ENCODE measurements around the gene ABCA9.

The ABCA9 gene

DNA sequence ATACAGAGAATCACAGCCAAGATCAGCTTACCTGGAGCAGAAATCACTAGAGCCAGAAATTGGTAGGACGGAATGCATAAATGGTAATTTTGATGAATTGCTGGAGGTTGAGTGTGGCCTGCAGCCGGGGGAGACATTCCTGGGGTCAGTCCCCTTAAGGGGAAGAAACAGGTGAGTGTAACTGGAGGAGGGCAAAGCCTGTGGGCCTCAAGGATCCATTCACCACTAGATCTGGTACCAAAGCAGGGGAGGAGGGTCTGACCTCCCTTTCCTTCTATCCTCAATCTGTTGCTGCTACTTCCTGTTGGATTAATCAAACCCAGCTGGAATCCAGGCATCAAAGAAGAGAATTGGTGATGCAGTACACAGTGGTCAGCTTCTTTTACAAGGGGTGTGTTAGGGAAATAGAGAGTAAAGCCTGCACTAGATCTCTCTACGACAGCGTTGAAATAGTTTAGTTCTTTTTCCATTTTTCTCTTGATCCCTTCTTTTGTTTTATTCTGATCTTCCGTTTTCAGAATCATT lies 8.6 kb upstream of the ABCA9 start:
- DNase-seq (ENCODE audit: low read depth in 4 of 4, low spot score in 1 of 4): no peak

DNA sequence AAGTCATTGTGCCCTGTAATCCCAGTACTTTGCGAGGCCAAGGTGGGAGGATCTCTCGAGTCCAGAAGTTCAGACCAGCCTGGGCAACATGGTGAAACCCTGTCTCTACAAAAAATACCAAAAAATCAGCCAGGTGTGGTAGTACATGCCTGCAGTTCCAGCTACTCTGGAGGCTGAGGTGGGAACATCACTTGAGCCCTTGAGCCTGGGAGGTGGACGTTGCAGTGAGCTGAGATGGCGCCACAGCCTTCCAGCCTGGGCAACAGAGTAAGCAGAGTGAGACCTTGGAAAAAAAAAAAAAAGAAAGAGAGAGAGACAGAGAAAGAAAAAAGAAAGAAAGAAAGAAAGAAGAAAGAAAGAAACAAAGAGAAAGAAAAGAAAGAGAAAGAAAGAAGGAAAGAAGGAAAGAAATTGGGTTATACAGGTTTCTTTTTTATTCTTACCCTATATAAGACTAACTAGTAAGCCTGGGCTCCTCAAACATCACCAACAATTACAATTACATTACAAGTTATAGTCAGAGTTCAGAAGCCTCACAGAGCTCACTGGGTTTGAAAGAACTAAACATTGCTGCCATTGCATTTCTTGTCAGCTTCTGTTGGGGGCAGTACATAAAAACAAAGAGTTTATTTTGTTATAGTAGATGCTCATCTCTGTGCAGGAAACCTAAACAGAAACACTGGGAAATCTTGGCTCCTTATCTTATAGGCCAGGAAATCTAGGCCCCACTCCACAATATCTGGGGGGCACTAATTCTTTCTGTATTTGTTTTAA lies 6.7 kb upstream of the ABCA9 start:
- no peak for DNase-seq (ENCODE audit: low read depth in 4 of 4, low spot score in 1 of 4)

DNA sequence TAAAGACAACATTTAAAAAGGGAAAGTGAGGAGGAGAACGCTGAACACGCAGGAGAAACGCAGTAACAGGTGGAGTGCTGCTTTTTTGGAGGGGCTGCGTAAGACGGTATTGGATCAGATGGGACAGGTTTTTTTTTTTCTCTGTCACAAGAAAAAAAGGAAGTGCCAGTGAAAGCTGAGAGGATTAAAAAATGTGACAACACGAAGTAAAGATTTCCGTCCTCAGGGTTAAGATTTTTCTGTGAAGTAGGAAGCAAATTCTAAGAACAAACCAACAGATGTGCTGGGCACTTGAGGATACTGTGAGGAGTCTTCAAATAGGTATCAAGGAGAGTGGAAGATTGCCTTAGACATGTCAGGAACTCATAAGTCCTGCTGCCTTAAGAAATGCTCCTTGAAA lies 5.8 kb upstream of the ABCA9 start:
- no peak for DNase-seq (ENCODE audit: low read depth in 4 of 4, low spot score in 1 of 4)

DNA sequence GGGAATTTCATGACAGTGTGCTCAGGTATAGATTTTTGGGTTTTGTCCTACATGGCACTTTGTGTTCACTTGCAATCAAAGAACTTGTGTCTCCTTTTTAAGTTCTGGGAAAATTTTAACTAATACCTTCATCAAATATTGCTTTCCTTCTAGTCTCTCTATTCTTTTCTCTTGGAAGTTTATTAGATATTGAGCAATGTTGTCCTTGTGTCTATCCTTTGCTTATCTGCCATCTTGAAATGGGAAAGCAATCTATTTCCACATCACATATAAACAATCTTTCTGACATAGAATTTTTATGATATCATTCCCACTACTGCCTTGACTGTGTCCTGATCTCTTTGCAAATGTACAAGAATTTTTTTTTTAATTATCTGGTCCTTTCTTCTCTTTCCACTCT lies 4.4 kb upstream of the ABCA9 start:
- DNase-seq (ENCODE audit: low read depth in 4 of 4, low spot score in 1 of 4): no peak

DNA sequence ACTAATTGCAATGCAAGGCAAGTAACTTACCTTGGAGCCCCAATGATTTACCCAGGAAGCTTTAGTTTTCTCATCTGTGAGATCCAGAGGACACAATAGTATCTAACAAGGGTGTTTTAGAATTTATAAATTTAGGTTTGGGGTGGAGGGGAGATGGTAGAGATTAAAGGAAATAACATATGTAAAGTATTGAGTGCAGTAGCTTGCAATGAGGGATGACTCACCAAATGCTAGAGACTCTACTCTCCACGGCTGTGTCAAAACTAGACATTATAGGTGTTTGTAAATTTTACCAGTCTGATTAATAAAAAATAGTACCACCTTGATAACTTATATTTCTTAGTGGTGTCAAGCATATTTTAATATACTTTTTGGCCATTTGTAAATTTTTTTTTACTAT lies 3.7 kb upstream of the ABCA9 start:
- no peak for DNase-seq (ENCODE audit: low read depth in 4 of 4, low spot score in 1 of 4)

DNA sequence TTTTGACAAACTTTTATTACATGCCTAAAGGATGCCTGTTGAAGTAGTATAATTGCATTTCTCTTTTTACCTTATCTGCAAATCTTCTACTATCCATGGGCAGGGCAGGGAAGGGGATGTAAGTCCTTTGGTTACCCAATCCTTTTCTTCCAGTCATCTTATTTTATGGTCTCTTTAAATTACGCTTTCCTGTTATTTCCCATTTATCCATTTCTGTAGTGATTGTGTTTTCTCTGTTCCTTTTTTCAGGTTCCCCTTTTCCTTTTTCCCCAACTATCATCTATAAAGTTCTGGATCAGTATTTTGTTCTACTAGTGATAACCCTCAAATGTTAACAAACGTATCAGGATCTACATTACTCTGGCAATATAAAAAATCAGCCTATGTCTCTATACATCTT lies 3.3 kb upstream of the ABCA9 start:
- DNase-seq (ENCODE audit: low read depth in 4 of 4, low spot score in 1 of 4): no peak

DNA sequence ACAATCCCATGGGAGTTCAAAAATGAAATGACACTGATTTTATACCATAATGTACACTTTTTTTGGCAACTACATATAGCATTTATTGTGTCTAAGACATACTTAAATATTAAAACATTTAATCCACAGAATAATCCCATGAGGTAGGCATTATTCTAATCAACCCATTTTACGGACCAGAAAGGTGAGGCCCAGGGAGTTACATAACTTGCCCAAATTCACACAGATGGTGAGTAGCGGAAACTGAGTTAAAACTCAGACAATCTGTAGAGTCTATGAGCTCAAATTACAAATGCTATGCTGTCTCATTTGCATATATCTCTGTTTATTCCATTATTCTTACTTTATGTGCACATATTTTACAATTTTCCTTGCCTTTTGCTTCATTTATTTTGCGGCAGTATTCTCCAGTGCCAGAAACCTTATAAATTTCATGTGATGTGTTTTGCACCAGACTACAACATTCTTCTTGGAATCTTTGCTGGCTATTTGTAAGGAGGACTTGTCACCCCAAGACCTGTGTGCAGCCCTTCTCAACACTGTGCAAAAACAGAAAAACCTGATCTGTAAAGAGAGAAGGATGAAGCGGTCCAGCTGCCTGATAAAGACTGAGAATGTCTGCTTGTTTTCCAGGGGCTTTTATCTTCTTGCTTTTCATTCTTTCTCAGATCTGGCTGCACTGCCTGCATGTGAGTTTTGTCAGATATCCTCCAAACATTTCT lies 2.3 kb upstream of the ABCA9 start:
- DNase-seq (ENCODE audit: low read depth in 4 of 4, low spot score in 1 of 4): no peak

DNA sequence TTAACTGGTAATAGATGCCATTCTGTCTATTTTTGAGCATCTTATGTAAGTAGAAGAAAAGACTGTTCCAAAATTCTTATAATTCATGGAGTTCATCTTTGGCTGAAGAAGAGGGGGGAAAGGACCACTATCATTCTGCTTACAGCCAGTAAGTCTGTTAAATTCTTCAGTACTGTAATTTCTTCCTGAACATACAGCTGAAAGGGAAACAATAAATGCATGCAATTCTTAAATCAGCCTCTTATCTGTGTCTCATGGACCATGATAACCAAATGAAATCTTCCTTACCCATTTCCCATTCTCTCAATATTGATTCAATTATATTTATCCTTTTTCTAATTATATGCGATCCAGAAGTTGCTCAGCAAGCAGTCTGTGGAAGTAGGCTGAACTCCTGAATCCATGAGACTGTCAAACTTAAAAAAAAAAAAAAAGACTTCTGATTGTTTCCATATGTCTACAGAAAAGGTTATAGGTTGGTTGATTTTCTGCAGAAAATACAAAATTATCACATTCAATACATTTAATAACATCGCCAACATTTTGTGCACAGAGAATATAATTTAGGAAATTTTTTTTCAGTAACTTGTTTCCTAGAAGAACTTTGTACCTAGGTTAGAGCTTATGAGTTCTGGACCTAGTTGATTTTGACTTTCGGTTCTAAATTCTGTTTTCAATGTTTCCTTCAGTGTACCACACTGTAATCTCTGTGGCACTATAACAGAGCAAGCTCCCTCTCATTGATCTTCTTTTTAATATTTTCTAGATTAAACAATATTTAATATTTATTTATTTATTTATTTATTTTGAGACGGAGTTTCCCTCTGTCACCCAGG lies 1.2 kb upstream of the ABCA9 start:
- no peak for DNase-seq (ENCODE audit: low read depth in 4 of 4, low spot score in 1 of 4)

DNA sequence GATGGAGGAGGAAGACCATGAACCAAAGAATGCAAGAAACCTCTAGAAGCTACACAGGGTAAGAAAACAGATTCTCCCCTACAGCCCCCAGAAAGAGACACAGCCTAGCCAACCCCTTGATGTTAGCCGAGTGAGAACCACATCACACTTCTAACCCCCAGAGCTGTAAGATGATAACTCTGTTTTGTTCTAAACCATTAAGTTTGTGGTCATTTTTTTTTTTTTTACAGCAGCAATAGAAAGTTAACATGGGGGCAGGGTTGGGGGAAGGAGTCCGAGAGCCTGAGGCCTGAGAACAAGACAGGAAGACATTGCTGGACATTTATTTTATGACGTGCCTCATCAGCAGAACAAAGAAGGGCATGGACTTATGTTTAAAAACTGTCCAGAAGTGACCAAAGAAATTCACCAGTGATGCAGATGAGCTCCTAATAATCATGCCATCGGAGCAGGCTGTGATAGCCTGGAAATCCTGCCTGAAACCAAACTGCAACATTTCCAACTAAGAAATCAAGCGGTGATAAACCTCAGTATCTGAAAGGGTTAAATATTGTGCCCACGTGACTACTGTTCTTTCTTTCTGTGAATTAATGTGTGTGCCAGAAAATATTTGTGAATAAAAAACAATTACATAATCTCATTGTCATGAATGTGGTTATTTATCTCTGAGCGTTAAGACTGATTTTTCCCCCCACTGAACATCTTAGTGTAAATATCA lies 1.1 kb downstream of the ABCA9 start:
- no peak for DNase-seq (ENCODE audit: low read depth in 4 of 4, low spot score in 1 of 4)

DNA sequence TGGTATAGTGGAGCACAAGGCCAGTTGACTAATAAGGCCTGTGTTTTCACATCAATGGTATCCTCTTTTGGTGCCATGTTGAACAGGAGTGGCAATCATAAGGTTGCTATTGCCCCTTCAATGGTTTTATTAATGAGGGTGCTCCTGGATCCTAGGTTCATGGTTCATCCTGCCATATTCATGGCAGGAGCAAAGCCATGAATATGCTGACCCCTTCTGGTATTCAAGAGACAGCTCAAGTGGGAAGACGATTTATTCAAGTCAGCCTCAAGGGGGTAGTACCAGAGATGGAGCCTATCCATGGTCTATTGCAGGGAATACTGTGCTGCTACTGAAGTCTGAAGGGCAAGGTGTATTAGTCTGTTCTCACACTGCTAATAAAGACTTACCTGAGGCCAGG lies 2.6 kb downstream of the ABCA9 start:
- no peak for DNase-seq (ENCODE audit: low read depth in 4 of 4, low spot score in 1 of 4)

DNA sequence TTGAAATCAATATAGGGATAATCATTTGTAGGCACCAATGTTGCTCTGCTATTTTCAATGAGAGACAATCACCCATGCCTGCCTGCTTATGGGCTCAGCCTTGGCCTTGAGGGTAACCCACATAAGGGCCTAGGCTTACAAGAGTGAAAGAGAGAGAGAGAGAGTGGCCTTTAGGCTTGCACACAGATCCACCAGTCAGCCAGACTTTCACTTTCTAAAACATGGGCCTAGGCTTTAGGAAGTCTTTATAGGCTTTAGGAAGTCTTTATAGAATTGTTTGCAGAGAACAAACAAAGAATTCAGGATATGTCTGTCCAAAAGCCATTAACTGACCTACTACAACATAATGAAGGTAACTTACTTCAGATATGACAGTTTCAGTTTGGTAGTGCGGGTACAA lies 3.4 kb downstream of the ABCA9 start:
- DNase-seq (ENCODE audit: low read depth in 4 of 4, low spot score in 1 of 4): no peak

DNA sequence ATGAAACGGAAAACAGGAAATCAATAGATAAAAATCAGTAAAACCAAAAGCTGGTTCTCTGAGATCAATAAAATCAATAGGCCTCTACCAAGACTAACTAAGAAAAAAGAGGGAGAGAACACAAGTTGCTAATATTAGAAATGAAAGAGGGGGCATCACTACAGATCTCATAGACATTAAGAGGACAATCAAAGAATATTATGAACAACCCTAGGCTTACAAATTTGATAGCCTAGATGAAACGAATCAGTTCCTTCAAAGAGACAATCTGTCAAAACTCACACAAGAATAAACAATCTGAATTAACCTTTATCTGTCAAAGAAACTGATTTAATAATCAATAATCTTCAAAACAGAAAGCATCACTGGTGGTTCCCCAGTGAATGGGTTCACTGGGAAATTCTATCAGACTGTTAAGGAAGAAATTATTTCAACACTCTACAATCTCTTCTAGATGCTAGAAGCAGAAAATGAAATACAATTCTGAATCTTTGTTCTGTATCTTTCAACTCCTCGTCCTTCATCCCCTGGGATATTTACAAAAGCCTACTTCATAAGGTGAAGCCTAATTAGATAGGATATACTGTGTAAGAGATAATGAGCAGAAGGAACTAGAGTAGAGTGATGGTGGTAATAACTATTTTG lies 4.4 kb downstream of the ABCA9 start:
- DNase-seq (ENCODE audit: low read depth in 4 of 4, low spot score in 1 of 4): no peak

DNA sequence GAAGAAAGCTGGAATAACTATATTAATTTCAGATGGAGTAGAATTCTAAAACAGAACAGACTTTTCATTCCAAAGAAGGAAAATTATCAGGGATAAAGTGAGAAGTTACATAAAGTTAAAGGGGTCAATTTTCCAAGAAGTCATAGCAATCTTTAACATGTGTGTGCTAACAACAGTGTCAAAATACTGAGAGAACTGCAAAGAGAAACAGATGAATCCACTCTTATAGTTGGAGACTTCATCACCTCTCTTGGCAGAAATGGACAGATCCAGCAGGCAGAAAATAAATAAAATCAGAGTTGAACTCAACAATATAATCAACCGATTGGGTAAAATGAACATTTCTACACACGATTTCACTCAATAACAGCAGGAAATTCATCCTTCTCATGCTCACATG lies 5.4 kb downstream of the ABCA9 start:
- no peak for DNase-seq (ENCODE audit: low read depth in 4 of 4, low spot score in 1 of 4)

DNA sequence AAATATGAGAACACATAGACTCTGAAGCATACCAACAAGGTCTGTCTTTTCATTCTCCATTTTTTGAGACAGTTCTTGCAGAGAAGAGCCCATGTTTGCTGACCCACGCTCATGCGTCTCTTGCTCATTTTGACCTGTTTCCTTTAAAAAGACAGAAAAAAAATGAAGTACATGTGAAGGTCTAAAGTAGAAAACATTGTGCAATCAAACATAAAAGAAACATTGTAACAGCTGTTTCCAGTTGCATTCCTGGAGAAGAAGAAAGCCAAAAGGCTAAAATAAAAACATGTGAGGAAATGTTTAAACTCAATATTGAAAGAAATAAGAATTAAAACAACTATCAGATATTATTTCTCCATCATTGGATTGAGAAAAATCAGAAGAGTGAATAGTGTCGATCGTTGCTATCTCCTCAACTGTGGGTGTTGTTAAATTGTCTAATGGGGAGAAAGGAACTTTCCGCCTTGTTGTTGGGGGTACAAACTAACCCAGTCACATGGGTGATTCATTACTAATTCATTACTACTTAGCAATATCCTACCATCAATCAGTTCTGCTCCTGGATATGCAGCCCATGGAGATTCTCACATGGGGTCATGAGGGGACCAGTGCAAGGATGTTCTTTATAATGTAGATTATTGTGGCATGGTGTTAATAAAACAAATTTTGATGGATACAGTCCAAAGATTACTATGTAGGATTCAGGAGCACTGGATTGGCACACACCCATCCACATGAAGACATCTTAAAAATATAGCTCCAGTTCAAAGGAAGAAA lies 9.5 kb downstream of the ABCA9 start:
- no peak for DNase-seq (ENCODE audit: low read depth in 4 of 4, low spot score in 1 of 4)

DNA sequence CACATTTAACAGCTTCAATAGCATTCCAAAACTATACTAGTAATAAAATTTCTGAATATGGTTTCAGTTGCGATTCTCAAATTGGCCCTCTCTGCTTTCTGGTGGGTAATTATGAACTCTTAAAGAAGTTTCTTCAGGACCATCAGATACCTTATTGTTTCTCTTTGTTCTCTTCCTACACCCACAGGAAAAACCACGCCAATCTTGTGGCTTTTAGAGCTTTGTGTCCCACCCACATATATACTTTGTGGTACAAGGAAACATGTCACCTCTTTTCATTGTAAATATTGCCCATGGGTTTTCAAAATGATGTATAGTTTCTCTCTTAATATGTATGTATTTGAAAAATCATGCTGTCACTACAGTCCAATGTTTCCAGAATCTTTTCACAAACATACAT lies 12.1 kb downstream of the ABCA9 start:
- DNase-seq (ENCODE audit: low read depth in 4 of 4, low spot score in 1 of 4): no peak

DNA sequence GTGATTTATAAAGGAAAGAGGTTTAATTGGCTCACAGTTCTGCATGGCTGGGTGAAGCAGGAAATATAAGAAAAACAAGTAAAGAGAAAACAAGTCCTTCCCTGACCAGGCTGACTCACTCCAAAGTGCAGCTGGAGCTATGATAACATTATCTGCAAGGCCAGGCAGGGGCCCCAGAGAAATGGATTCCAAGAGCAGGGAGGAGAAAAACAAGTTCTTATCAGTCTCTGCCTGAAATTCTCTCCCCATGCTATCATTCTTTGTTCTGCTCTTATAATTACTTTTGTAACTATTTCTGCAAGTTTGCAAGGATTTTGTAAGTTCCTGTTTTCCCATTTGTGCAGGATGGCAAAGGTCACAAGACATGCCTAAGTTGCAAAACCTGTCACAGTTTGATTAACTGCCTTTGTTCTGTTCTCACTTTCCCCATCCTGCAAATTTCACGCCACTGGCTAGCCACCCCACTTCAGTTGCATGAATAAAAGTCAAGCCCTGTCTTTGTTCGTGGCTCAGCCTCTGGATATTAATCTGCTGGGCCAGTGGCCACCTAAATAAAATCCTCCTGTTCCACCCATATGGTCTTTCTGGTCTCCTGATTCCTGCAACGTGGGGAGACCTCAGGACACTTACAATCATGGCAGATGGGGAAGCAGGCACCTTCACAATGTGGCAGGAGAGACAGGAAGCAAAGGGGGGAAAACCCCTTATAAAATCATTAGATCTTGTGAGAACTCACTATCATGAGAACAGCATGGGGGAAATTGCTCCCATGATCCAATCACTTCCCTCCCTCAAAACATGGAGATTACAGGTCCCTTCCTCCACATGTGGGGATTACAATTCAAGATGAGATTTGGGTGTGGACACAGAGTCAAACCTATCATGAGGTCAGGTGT lies 13.1 kb downstream of the ABCA9 start:
- DNase-seq (ENCODE audit: low read depth in 4 of 4, low spot score in 1 of 4): no peak

DNA sequence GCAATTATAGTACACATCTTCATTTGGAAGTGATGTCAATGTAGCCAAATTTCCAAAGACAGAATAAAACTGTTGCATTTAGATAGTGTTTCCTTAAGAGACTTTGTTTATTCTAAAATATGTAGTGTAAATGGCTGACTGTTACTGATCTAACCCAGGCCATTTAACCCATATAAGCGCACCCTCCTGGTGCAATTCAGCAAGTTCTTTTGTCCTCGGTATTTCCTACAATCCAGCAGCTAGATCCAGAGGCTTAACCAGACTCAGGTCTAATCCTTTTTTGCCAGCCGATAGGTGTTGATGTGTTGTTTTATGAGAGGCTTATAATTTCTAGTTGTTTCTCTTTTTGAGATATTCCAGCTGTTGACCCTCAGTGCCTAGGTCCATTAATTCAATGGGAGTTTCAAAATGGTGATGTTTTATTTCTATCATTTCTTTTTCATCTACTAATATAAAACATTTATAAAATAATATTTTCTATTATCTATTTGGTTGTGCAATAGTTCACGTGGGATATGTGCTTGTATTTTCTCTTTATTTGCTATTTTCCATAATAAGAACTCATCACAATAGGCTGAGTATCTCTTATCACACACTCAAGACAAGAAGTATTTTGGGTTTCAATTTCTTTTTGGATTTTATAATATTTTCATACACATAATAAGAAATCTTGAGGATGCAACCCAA lies 14.5 kb downstream of the ABCA9 start:
- no peak for DNase-seq (ENCODE audit: low read depth in 4 of 4, low spot score in 1 of 4)

DNA sequence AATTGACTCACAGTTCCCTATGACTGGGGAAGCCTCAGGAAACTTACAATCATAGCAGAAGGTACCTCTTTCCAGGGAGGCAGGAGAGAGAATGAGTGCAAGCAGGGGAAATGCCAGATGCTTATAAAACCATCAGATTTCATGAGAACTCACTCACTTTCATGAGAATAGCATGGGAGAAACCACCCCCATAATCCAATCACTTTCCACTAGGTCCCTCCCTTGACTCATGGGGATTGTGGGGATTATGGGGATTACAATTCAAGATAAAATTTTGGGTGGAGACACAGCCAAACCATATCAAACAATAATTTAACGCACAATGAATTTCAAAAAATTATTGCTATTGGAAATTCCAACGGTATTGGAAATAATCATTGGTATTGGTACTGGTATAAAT lies 15.1 kb downstream of the ABCA9 start:
- DNase-seq (ENCODE audit: low read depth in 4 of 4, low spot score in 1 of 4): no peak
